GM21515 (cell line): ENCODE results near the gene ARHGEF28.

Source experiments
- ATAC-seq: cut with Tn5 transposase; IDR thresholded peaks from one replicate; pipeline ENCODE4 v1.9.1; 2021; ENCODE audit not compliant: unreplicated experiment

ARHGEF28 gene

GRCh38 chr5:73844165-73844564 is 218.2 kb downstream of the ARHGEF28 start:
- ATAC-seq = no peak

GRCh38 chr5:73851471-73852181 is 225.6 kb downstream of the ARHGEF28 start:
- no peak for ATAC-seq

GRCh38 chr5:73853091-73853490 is 227.1 kb downstream of the ARHGEF28 start:
- no peak for ATAC-seq

- no peak for ATAC-seq
Measured at GRCh38 chr5:73856997-73857396, 231.0 kb downstream of the ARHGEF28 start.

- ATAC-seq = no peak
Measured at GRCh38 chr5:73857446-73857845, 231.4 kb downstream of the ARHGEF28 start.

- no peak for ATAC-seq
Measured at GRCh38 chr5:73858054-73858453, 232.1 kb downstream of the ARHGEF28 start.

GRCh38 chr5:73858776-73859175 is 232.8 kb downstream of the ARHGEF28 start:
- ATAC-seq = no peak

GRCh38 chr5:73859696-73860095 is 233.7 kb downstream of the ARHGEF28 start:
- ATAC-seq = no peak

GRCh38 chr5:73861313-73861988 is 235.5 kb downstream of the ARHGEF28 start:
- no peak for ATAC-seq

GRCh38 chr5:73862796-73863195 is 236.8 kb downstream of the ARHGEF28 start:
- ATAC-seq = no peak

- ATAC-seq = no peak
Measured at GRCh38 chr5:73863876-73864275, 237.9 kb downstream of the ARHGEF28 start.

- ATAC-seq = no peak
Measured at GRCh38 chr5:73865315-73865714, 239.3 kb downstream of the ARHGEF28 start.

GRCh38 chr5:73867345-73868335 is 241.6 kb downstream of the ARHGEF28 start:
- no peak for ATAC-seq

- ATAC-seq = no peak
Measured at GRCh38 chr5:73883646-73884045, 257.6 kb downstream of the ARHGEF28 start.

- no peak for ATAC-seq
Measured at GRCh38 chr5:73887688-73888087, 261.7 kb downstream of the ARHGEF28 start.

GRCh38 chr5:73890569-73890968 is 264.6 kb downstream of the ARHGEF28 start:
- no peak for ATAC-seq

GRCh38 chr5:73892218-73892617 is 266.2 kb downstream of the ARHGEF28 start:
- no peak for ATAC-seq

- ATAC-seq = no peak
Measured at GRCh38 chr5:73892806-73893205, 266.8 kb downstream of the ARHGEF28 start.

- no peak for ATAC-seq
Measured at GRCh38 chr5:73893813-73894212, 267.8 kb downstream of the ARHGEF28 start.

- ATAC-seq = no peak
Measured at GRCh38 chr5:73894860-73895259, 268.9 kb downstream of the ARHGEF28 start.

- no peak for ATAC-seq
Measured at GRCh38 chr5:73895471-73895870, 269.5 kb downstream of the ARHGEF28 start.
